Thyroid gland (tissue), 4 donors: ENCODE results near the gene IER5L. TPM values are rescaled to one million over a fixed set of nuclear protein-coding genes. Genes with fewer than 3 reads are reported as not detected.

Experiments
- DNase-seq, 2 donors: peaks; one replicate each; pipeline ENCODE4 v3.0.0-alpha.2; 2019
- H3K27ac ChIP-seq, 3 donors: fragments of 200-600 bp; sonication (generic); 1 replicate in 2 of 3; 2 replicates in 1 of 3; pipeline ENCODE4 v1.5.1; 2016 to 2019; ENCODE audit warnings: mild to moderate bottlenecking in 1 of 3, moderate library complexity in 1 of 3
- H3K27me3 ChIP-seq: fragments of 200-600 bp; sonication (generic); one replicate; pipeline ENCODE4 v1.5.1; 2019
- H3K36me3 ChIP-seq, 2 donors: fragments of 200-600 bp; sonication (generic); one replicate each; pipeline ENCODE4 v1.5.1; 2016 to 2019
- H3K4me1 ChIP-seq, 2 donors: fragments of 200-600 bp; sonication (generic); one replicate each; pipeline ENCODE4 v1.5.1; 2017 to 2019
- H3K4me3 ChIP-seq, 3 donors: fragments of 200-600 bp; sonication (generic); replicated peaks in 1 of 3; 1 replicate in 2 of 3; 2 replicates in 1 of 3; pipeline ENCODE4 v1.5.1; 2016; ENCODE audit warnings: mild to moderate bottlenecking in 1 of 3
- H3K9me3 ChIP-seq: fragments of 200-600 bp; sonication (generic); one replicate; pipeline ENCODE4 v1.5.1; 2017
- CTCF ChIP-seq, 6 experiments: fragments of 200-600 bp in 3 of 6; fragments of 450-650 bp in 3 of 6; sonication (generic) in 3 of 6; IDR thresholded peaks; one replicate each; pipeline ENCODE4 v1.5.1; 2016 to 2019; ENCODE audit warnings: antibody characterized with exemption in 6 of 6, mild to moderate bottlenecking in 2 of 6, inconsistent platforms in 1 of 6, moderate library complexity in 1 of 6
- POLR2A ChIP-seq, 2 donors: fragments of 450-650 bp; IDR thresholded peaks; one replicate each; pipeline ENCODE4 v1.6.1; 2017; ENCODE audit warnings: antibody characterized with exemption in 2 of 2, mild to moderate bottlenecking in 2 of 2, moderate library complexity in 1 of 2
- WGBS, 2 donors: methylation state at CpG; one replicate each; pipeline ENCODE4 v1.1.5; 2017; 5-methylcytosine and 5-hydroxymethylcytosine counted together
- intact Hi-C: fragments of 100-400 bp; cut with DNase I; formaldehyde crosslinking; loops from one replicate; pipeline ENCODE4 v1.15.1; 2023
- total RNA-seq, 4 donors: library from RNA; depleted of rRNA; stranded (reverse); fragments of >200 nt; gene quantifications; one replicate each; pipeline ENCODE4 v1.2.3, GENCODE V29; 2016

The IER5L gene
- total RNA-seq, 4 donors from 2014 or later = 7.8 to 20.2 (median 12.6) TPM

DNA sequence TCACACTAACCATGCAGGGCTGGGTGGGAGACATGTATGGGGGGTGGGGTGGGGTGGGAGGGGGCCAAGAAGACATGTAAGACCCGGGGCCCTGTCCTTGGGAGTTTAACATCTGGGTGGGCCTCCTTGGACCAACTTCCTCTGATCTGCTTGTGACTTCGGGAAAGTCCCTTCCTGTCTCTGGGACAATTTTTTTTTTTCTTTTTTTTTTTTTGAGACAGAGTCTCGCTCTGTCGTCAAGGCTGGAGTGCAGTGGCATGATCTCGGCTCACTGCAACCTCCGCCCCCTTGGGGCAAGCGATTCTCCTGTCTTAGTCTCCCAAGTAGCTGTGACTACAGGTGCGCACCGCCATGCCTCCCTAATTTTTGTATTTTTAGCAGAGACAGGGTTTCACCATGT, 23.8 kb upstream of the IER5L start:
- Histone ChIP-seq H3K9me3 (no peaks in the 10 kb centered on the region), H3K36me3 (no peaks in the 10 kb centered on the region), H3K4me1 (peaks cover 0 to 5% of the 10 kb centered on the region in 2 donors), H3K4me3 (no peak overlapping the region), H3K27ac (no peak overlapping the region), H3K27me3 (no peaks in the 10 kb centered on the region)
- no peak for DNase-seq
- TF ChIP-seq CTCF (IDR thresholded peaks at IDR 0.05) (no peak), POLR2A (IDR thresholded peaks at IDR 0.05) (no peak)
- WGBS, 2 donors = 66 to 72% methylated on average over 9 of the region's 9 CpGs
- intact Hi-C loops = no loop called here

DNA sequence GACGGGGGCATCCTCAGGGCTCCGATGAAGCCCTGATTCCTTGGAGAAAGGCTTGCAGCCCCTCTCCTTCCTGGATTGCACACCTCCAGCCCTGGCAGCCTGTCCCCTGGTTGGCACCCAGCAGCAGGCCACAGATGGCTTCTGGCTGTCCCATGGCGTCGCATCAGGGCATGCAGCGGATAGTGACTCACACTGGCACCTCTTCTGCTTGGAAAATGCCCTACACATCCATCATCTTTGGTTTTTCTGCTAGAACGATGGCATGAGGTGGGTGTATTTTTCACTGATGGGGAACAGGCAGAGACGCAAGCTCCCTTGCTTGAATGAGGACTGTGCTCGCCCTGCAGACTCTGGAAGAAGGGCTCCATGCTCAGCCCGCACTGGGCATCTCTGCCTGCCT, 23.2 kb upstream of the IER5L start:
- H3K9me3 ChIP-seq = no peaks in the 10 kb centered on the region
- WGBS, 2 donors = 84 to 86% methylated on average over 7 to 9 of the region's 9 CpGs
- H3K27ac ChIP-seq = no peak overlapping the region
- H3K27me3 ChIP-seq = no peaks in the 10 kb centered on the region
- TF ChIP-seq POLR2A (IDR thresholded peaks at IDR 0.05) (no peak), CTCF (IDR thresholded peaks at IDR 0.05) (no peak)
- H3K4me1 ChIP-seq = peaks cover 0 to 5% of the 10 kb centered on the region in 2 donors
- no peaks in the 10 kb centered on the region for H3K36me3 ChIP-seq
- no peak for DNase-seq
- H3K4me3 ChIP-seq = no peak overlapping the region
- intact Hi-C loops = no loop called here

- no peaks in the 10 kb centered on the region for H3K36me3 ChIP-seq
- H3K27me3 ChIP-seq = no peaks in the 10 kb centered on the region
- WGBS, 2 donors = 91 to 98% methylated on average over 6 of the region's 6 CpGs
- no peak overlapping the region for H3K4me3 ChIP-seq
- no peak overlapping the region for H3K27ac ChIP-seq
- H3K4me1 ChIP-seq = peaks cover 0 to 5% of the 10 kb centered on the region in 2 donors
- no peak for DNase-seq
- intact Hi-C loops = no loop called here
- no peaks in the 10 kb centered on the region for H3K9me3 ChIP-seq
- TF ChIP-seq POLR2A (IDR thresholded peaks at IDR 0.05) (no peak), CTCF (IDR thresholded peaks at IDR 0.05) (no peak)
Observed at GRCh38 chr9:129200255-129200654, 22.2 kb upstream of the IER5L start.

DNA sequence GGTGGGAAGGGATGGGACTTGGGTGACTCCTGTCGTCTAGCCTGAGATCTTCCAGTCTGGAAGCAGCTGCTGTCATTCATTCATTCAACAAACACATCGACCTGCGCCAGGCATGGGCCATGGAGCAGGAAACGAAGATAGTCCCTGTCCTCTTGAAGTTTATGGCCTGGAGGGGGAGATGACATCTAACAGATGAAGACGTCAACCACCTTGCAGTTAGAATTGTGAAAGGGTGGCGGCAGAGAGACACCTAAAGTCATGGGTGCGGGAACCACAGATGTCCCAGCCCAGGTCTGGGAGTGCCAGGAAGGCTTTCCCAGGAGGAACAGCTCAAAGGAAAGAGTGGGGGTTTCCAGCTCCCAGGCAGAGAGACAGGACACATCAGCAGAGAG, 21.0 kb upstream of the IER5L start:
- peaks cover 0 to 5% of the 10 kb centered on the region in 2 donors for H3K4me1 ChIP-seq
- no peaks in the 10 kb centered on the region for H3K36me3 ChIP-seq
- peak overlapping the region; percentile 14 to 73 (median 73) for H3K27ac ChIP-seq
- no peaks in the 10 kb centered on the region for H3K9me3 ChIP-seq
- DNase-seq = no peak
- intact Hi-C loops = no loop called here
- TF ChIP-seq POLR2A (IDR thresholded peaks at IDR 0.05) (no peak), CTCF (IDR thresholded peaks at IDR 0.05) (no peak)
- no peaks in the 10 kb centered on the region for H3K27me3 ChIP-seq
- no peak overlapping the region for H3K4me3 ChIP-seq
- 82 to 93% methylated on average over 7 of the region's 7 CpGs for WGBS, 2 donors

GRCh38 chr9:129198319-129199043, 20.4 kb upstream of the IER5L start:
- no peaks in the 10 kb centered on the region for H3K9me3 ChIP-seq
- DNase-seq = peak; percentile 12 to 17
- 53 to 57% methylated on average over 29 to 30 of the region's 30 CpGs for WGBS, 2 donors
- H3K36me3 ChIP-seq = no peaks in the 10 kb centered on the region
- no peak overlapping the region for H3K4me3 ChIP-seq
- peak overlapping the region; percentile 14 to 73 (median 73) for H3K27ac ChIP-seq
- peaks cover 0 to 4% of the 10 kb centered on the region in 2 donors for H3K4me1 ChIP-seq
- TF ChIP-seq CTCF (IDR thresholded peaks at IDR 0.05) = no peak
- no peak for TF ChIP-seq POLR2A (IDR thresholded peaks at IDR 0.05)
- H3K27me3 ChIP-seq = no peaks in the 10 kb centered on the region
- intact Hi-C loops = no loop called here
